NCI-H2081 (cell line): Measurements from ENCODE around the gene ZNF800.

Experiments used
- DNase-seq, 2 experiments: peaks; one replicate each; lab custom pipeline; 2025; lab: John Stamatoyannopoulos, UW

ZNF800 gene

DNA sequence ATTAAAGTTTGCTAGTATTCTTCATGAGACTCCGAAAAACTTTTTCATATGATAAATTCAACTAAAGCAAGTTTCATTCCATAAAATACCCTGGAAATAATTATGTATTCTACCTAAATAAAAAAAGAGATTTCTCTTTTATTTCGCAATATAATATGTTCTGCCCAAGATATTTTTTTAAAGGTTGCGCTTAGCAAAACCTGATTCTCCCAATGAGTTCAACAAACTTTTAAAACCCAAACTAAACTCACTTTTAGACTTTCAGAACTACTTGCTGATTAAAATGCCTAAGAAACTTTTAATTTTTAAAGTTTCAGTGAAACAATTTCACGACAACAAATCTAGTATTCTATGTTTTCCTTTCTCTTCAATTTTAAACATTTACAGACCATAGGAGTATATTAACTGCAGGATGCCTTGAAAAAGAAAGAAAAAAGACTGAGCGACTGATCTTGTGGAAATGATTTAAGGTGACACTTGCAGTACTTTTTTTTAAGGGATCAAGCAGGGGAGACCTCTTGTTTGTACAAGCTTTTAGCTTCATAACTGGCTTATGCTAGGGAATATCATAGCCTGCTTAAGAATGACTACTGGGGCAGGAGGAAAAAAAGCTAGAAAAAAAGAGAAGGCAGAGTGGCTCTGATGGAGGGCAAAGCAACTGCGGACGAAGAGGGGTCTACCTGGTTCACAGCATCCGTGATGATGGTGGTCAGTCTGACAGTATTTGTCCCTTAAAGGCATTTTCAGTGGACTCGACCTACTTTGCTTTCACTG lies 1.5 kb downstream of the ZNF800 start:
- no peak for DNase-seq

DNA sequence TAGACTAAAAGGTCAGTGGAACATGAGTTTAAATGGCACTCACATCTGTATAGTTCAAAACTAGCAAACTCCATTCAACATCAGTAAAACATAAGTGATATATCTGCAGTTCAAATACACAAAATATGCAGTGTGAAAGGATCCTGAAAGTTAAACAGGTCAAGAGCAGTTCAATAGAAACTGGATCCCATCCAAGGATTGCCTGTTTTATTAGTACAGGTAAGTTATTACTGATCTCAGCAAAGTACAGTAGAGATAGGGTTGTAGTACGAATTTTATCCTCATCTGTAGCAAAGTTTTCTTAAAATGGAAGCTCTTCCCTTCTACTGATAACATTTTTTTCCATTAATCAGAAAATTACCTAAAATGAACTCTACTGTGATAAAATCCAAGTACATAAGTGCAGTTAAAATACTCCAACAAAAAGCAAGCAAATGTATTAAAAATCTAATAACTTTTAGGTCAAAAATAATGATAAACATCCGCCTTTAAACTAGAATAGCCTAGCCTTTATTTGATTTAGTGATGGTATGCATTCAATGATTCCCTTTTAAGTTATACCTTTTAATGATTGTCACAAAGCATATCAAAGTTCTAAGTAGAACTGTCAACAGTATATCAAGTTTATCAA lies 2.2 kb downstream of the ZNF800 start:
- no peak for DNase-seq

DNA sequence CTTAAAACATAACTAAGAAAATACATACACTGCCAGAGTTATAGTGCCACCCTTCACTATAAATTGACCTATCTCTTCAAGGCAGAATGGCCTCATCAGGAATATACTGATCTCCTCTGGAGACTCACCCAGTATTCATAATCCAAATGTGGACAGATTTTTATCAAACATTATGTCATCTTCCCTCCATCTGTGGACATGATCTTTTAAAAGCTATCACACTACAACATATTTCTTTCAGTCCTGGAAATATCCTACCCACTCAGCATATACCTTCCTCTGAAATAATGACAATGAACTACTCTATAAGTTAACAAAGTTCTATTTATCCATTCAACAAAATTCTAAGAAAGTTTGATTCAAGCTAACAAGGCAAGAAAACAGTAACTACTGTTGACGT lies 3.2 kb downstream of the ZNF800 start:
- no peak for DNase-seq

DNA sequence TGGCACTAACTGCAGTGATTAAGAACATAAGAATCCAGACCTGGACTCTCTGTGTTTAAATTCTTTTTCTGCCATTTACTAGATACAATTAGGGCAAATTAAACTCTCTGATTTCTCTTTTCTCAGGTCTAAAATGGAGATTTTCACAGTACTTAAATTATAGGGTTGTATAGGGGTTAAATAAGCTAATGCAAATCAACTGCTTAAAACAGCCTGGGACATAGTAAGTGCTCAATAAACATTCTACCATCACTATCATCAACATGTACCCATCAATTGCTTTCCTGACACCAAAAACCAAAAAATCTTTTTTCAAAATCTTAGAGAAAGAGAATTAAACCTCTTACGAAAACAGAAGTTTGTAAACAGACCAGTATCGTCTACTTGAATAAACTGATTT lies 4.5 kb downstream of the ZNF800 start:
- DNase-seq: no peak

DNA sequence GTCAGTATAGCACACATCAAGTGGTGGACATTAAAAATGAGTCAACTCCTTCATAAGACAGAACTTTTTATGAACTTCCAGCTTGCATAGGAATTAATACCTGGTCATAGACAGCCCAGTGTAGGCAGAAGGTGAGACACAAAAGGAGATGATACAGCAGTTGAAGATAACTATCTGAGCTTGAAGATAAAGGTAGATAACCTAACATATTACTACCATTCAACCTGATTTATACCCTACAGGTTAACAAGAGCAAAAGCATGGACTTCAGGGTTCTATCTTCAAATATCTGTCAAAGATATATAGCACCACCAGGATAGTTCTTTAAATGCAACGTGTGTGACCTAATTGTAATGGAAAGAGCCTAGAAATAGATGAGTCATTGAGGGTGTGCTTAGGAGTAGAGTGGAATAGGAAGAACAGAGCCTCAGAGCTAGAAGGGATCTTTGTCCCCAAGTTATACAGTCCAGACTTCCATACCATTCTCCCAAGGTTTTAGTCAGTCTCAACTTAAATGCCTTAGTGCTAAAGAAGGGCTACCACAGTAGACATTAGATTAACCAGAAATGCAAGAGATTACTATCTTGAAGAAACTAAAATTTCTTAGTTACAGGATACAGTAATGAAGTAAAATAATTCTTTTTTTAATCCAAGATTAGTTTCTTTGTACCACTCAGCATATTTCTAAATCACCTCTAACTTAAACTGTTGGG lies 9.2 kb downstream of the ZNF800 start:
- DNase-seq: no peak

DNA sequence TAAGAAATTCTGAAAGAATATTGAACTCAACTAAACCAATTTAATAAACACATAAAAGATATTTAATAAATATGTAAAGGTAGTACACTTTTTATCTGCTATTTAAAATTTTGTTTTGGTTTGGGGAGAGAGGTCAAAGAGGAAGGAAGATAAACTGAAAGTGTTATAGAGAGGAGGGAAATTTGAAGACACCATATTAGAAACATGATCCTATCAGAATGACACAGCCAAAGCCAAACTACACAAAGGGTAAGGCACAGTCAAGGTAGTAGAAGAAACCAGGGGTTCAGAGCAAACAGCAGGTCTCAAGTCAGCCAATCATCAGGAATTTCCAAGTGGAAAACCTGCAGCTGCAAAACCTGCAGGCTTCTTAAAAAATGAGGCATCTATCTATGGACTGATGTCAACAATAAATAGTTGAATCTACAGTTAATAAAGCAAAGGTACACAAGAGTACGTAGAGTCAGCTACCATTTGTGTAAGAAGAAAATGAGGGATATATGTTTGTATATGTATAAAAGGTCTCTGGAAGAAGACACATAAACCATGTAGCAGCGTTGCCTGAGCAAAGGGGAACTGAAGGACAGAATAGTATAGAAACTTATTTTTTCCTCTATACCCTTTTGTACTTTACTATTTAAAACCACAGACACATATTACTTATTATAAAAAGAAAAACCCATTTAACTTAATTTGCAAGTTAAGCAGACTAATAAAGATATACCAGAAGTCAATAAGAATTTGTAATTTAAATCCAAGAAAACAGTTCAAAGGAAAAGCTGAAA lies 10.0 kb downstream of the ZNF800 start:
- no peak for DNase-seq

DNA sequence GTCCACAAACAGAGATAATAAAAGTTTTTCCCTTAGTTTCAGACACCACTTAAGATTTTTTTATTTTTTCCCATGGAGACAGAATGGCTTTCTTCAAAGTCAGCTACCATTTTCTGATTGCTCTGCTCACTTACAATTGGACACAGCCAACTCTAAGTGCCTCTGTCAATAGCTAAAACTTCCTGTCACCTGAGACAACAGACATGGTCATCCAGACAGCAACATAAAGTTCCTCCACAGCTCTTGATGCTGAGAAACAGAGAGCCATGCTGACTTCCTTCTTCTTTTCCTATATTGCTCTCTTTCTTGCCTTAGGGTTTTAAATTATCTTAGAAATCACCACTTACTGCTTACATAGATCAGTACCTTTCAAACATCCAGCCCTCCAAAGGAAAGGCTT lies 12.0 kb downstream of the ZNF800 start:
- no peak for DNase-seq

DNA sequence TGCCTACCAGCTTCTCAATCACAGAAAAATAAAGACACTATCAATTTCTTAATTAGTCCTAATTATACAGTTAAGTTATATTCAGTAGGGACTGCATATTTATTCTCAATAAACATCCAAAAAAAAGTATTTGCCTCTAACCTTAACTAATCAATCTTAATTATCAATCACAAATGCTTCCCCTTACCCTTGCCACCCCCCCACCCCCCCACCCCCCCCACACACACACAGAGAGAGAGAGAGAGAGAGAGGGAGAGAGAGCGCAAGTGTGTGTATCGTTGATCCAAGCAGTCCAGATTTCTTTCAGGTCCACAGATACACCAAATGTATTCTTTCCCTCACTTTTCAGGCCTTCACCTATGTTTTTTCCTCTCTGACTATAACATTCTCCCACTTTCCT lies 12.9 kb downstream of the ZNF800 start:
- DNase-seq: no peak

DNA sequence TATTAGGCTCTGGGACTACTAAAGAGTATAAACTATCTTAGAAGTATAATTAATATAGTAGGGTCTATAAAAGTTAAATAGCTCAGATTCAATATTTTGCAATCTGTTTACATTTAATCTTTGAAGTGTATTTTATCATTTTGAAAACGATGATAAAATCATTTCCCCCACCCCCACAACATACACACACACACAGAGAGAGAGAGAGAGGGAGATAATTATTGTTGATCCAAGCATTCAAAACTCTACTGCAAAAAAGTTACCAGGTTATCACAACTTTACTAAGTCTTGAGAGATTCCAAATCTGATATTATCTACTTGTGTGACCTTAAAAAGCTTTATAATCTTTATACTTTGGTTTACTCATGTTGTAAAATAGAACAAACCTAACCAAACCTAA lies 14.0 kb downstream of the ZNF800 start:
- DNase-seq: no peak

DNA sequence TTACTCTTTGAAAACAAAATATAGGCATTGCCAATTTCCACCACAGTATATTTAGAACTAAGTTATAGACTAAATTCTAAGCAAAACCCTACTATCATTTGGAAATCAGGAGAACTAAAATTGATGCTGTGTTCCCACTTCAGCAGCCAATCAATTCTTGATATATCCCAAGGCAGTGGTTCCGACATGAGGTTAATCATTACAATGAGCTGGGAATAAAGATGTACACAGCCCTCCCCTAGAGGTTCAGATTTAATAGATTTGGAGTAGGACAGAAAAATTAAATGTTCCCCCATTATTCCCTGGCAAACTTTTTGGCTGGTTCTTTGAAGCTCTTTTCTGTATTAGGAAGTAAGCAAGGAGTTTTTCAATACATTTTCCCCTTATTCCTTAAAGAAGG lies 15.1 kb downstream of the ZNF800 start:
- no peak for DNase-seq

DNA sequence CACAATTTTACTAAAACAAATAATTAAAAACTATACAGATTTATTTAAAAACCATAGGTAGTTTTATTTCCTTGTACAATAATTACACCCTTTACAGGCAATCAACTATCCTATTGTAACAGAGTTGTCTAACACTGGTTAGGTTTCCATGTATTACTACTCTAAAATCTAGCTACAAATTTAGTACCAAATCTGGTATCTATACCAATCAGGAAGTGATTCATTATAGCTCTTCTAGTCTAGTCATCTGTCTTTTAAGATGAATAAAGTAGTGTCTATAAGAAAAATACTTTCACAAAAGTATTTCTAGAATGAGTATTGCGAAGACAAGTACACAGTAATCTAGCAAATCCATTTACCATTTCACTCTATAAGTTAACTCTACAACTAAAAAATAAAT lies 16.9 kb downstream of the ZNF800 start:
- DNase-seq: no peak

DNA sequence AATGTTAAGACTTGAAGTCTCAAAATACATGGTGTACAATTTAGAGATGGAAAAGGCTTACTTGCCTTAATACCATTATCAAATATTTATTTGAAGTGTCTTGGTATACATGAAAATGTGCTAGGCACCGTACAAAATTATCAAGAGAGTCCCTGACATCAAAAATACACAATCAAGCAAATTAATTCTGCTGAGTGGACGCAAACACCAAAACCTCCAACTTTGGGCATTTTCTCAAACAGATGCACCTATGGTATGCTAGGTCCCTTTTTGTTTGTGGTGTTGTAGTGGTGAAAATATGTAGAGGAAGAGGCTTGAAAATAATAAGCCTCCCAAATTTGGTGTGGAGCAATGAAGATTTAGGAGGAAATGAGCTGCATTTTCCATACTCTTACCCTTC lies 24.8 kb downstream of the ZNF800 start:
- DNase-seq: no peak

DNA sequence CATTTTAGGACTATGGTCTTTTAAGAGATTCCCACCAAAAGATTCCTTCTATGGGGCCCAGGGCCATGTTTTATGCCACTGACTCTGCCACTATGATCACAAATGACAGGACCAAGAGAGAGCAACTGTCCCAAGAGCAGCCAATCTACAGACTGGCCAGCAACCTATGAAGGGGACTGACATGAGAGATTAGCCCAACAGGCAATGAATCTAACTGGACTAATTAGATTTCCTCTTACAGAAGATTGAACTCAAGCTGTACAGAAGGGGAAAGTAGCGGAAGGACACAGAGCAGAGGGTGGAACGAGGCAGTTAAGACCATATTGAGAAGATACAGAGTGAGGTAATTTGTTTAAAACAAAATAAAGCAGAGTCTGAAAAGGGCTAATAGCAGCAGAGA lies 25.8 kb downstream of the ZNF800 start:
- DNase-seq: no peak

DNA sequence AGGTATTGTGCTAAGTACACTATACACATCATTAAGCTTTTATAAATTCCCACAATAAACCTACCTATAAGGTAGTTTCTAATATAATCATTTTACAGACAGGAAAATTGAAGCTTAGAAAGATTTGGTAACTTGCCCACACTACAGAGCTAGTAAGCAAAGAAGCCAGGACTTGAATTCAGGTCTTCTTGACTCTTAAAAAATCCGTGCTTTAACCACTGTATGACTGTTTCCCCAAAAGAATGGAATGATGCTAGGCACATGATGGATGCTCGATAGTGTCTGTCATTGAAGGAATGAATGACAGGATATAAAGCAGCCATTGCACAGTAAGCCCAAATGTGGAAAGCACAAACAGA lies 26.6 kb downstream of the ZNF800 start:
- DNase-seq: no peak

DNA sequence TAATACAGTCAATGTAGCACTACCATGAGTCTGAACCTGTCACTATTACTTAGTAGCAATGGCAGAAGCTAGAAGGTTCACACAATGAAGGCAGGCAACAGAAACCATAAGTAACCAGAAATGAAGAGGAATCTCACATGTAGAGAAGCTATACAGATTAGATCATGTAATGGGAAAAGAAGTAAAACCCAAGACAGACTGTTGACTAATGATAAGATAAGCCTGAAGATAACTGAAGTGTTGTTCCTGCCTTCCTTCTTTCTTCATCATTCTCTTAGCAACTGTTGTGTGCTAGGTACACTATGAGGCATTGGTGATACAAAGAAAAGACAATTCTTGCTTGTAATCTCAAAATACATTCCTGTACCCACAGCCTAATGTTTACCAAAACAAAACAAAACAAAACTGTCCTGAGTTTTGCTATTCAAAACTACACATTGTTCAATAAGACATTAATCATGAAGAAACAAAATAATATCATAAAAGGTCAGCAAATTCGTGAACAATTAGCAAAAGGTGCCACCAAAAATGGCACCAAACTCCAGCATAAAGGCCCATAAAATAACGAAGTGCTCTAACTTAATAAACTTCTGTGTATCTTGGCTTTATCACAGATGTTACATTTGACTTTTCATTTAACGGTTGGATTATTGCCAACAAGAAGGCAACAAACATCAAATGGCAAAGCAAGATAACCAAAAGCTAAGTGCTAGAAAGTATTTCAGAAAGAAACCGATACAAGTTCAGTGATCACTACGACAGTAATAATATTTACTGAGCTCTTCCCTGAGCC lies 27.1 kb downstream of the ZNF800 start:
- no peak for DNase-seq

DNA sequence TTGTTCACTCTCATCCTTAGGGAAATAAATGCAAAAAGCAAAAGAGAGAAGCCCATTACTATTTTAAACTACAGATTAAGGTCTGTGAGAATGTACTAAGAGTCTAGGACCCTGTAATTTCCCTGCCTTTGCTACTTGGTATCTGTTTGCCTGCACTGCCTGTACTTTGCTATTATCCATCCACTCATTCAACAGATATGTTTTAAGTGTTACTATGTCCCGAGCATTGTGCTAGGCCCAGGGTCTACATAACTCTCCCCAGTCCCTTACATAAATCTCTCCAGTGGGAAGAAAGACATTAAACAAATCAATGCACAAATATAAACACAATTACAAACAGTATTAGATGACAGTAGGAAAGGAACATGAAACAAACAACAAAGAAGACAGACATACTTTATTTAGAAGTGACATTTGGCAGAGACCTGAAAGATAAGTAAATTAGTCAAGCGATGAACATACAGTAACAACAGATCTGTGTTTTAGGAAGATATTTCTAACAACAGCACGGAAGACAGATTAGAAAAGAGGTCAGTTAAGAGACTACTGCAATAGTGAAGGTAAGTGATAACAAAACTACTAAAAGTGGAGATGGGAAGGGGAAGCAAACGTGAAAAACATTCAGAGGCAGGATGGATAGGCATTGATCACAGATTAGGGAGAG lies 30.0 kb downstream of the ZNF800 start:
- DNase-seq: no peak

DNA sequence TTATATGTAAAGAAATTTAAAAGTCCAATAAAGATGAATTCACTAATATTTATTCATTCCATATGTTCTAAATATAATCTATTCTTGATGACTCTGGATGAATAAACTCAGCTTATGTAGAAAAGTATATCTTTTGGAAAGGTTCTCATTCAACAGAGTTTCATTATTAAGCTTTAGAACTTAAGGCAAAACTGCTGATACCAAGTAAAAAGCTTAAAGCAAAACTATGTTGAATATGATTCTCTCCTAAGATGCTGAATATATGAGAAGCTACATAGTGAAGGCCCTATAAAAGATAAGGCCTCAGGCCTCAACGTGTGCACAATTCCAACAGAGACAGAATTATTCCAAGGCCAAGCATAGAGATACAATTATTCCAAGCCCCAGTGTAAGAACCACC lies 30.8 kb downstream of the ZNF800 start:
- DNase-seq: no peak

DNA sequence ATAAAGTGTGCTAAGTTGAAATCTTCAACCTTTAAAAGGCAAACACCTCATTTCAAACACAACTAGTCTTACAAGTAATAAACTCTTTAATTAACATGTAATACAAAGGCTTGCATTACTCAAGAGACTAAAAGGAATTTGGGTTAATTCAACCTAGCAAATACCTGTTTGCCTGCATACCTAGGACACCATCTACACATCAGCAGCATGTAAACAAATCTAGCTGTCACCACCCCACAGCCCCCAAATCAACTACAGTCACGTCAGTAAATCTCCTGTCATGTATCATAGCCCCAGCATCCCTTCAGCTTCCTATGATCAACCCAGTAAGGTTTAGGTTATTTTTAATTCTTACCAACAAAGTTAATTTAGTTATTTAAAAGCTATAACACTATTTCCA lies 33.5 kb downstream of the ZNF800 start:
- DNase-seq: no peak

DNA sequence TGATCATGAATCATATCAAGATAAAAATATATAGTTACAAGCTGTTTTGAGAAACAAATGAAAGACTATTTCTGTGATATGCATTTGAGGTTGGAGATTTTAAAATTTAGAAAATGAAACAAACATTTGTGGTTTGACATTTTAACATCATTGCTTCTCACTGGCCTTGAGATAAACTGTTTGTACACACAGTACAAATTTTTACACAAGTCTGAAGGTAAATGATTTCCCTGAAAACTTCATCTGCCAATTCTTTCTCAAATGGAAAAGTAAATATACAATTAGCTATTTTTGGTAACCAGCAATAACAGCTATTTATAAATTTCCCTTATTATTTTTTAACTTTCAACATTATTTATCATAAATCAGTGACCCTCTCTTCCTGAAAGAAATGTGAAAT lies 38.6 kb downstream of the ZNF800 start:
- DNase-seq: no peak

DNA sequence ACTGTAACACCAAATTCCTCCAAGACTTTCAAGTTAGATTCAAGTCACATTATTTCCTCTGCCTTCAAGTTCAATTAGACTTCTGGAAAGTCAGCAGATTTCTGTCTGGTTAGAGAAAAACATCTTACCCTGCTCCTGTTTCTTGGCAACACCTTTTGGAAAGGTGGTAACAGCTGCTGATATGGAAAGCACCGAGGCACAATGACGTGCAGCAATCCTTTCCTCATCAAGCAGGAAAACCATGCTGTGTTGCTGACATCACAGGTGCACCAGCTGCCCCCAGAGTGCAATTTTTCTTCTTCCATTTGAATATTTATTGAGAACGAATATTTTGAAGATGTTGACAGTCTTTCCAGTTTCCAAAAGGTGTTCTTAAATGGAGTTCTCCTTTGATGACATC lies 41.9 kb downstream of the ZNF800 start:
- DNase-seq: no peak

DNA sequence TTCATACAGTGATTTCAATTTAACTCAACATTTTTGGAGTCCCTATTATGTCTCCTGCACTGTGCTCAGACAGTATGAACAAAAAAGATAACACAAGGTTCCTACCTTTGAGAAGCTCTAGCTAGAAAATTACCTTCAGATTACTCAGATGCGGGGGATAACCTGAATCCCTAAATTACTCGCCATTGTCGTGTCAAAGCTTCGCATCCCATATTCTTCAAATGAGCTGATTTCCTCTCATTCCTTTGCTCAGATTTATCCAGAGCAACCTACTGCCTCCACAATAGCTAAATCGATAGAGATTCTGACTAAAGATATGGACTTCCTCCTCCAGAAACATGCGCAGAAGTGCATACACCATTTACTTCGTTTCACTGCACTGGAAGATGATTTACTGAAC lies 42.6 kb downstream of the ZNF800 start:
- no peak for DNase-seq
